K562 (cell line): ENCODE measurements around the gene ZNF429. TPM values are rescaled to one million over a fixed set of nuclear protein-coding genes. Genes with fewer than 3 reads are reported as not detected.

Experiments
- ATAC-seq: fragments of 200-7000 bp; cut with Tn5 transposase; 3 replicates; pipeline ENCODE4 v1.9.1; 2020; ENCODE audit warnings: moderate library complexity
- BruUV-seq: library from RNA; stranded (reverse); fragments of 400-500 nt; replicated peaks from 2 replicates; lab custom pipeline; 2021; lab: Mats Ljungman, UMichigan
- CTCF ChIA-PET: fragments of 300-600 bp; formaldehyde crosslinking; extraction: SDS; loops from one replicate; lab custom pipeline; 2021; ENCODE audit warnings: low intra/inter-chr PET ratio; lab: Yijun Ruan, JAX
- POLR2A ChIA-PET: fragments of 300-600, 350-650 bp; sonication (Branson Sonifier 250); formaldehyde crosslinking; extraction: SDS; loops from one replicate; lab custom pipeline; 2021; ENCODE audit warnings: antibody characterized with exemption, inconsistent platforms; lab: Yijun Ruan, JAX
- DNase-seq, 4 experiments: peaks; one replicate each; pipeline versions ENCODE4 v3.0.0 to v3.0.0-alpha.2; 2011 to 2018; ENCODE audit warnings: low spot score in 3 of 4, mixed read lengths in 3 of 4; ENCODE audit errors: extremely low read depth in 1 of 4
- FAIRE-seq: peaks from 2 replicates; lab custom pipeline; 2011; peaks lifted over from hg19 to GRCh38; lab: Jason Lieb, UNC
- H2AFZ ChIP-seq: 2 replicates; pipeline ENCODE4 v1.6.0; 2011; ENCODE audit warnings: low read depth, low read length, control low read depth, inconsistent platforms
- H3K27ac ChIP-seq: fragments of 200-600 bp; 3 replicates; pipeline ENCODE4 v1.8.0; 2011; ENCODE audit warnings: low read depth, mild to moderate bottlenecking, control low read depth, inconsistent platforms, low read length, moderate library complexity, mixed read lengths; ENCODE audit errors: extremely low read depth
- H3K27me3 ChIP-seq, 2 experiments: fragments of 300-600 bp in 1 of 2; 2 replicates in 1 of 2; 3 replicates in 1 of 2; pipeline versions ENCODE4 v1.6.0 to v1.8.0; 2011; ENCODE audit warnings: inconsistent platforms in 2 of 2, low read length in 2 of 2, mild to moderate bottlenecking in 1 of 2, mixed read lengths in 1 of 2, moderate library complexity in 1 of 2; ENCODE audit not compliant: control insufficient read depth in 2 of 2, insufficient read depth in 2 of 2
- H3K36me3 ChIP-seq: fragments of 300-600 bp; 3 replicates; pipeline ENCODE4 v1.8.0; 2011; ENCODE audit warnings: mild to moderate bottlenecking, low read length, inconsistent platforms; ENCODE audit not compliant: control insufficient read depth, insufficient read depth
- H3K4me1 ChIP-seq, 2 experiments: fragments of 200-600 bp in 1 of 2; replicated peaks in 1 of 2; 2 replicates in 1 of 2; 3 replicates in 1 of 2; pipeline versions ENCODE4 v1.5.1 to v1.8.0; 2011; ENCODE audit warnings: inconsistent platforms in 2 of 2, low read length in 2 of 2, mild to moderate bottlenecking in 1 of 2, mixed read lengths in 1 of 2, moderate library complexity in 1 of 2; ENCODE audit not compliant: control insufficient read depth in 2 of 2, insufficient read depth in 2 of 2
- H3K4me2 ChIP-seq: 2 replicates; pipeline ENCODE4 v1.6.1; 2011; ENCODE audit warnings: low read length, control low read depth, inconsistent platforms, mixed read lengths; ENCODE audit not compliant: insufficient read depth
- H3K4me3 ChIP-seq: fragments of 200-600 bp; sonication (generic), shearing (Covaris generic); 2 replicates; pipeline ENCODE4 v1.5.1; 2016; ENCODE audit warnings: control low read depth, inconsistent platforms
- H3K79me2 ChIP-seq: fragments of 200-600 bp; 3 replicates; pipeline ENCODE4 v1.8.0; 2011; ENCODE audit warnings: low read length, inconsistent platforms; ENCODE audit not compliant: control insufficient read depth, insufficient read depth
- H3K9ac ChIP-seq, 2 experiments: 2 replicates each; pipeline versions ENCODE4 v1.6.0 to v1.6.1; 2011; ENCODE audit warnings: low read depth in 2 of 2, low read length in 2 of 2, control low read depth in 1 of 2, inconsistent platforms in 1 of 2, mild to moderate bottlenecking in 1 of 2, mixed read lengths in 1 of 2; ENCODE audit not compliant: insufficient read depth in 1 of 2
- H3K9me1 ChIP-seq: one replicate; pipeline ENCODE4 v1.6.0; 2011; ENCODE audit warnings: inconsistent platforms, mild to moderate bottlenecking, low read length, moderate library complexity; ENCODE audit not compliant: control insufficient read depth, insufficient read depth
- H3K9me3 ChIP-seq: replicated peaks from 2 replicates; pipeline ENCODE4 v1.5.1; 2011; ENCODE audit warnings: low read depth, low read length, inconsistent platforms; ENCODE audit not compliant: control insufficient read depth, insufficient read depth
- H4K20me1 ChIP-seq: replicated peaks from 2 replicates; pipeline ENCODE4 v1.6.1; 2011; ENCODE audit warnings: low read length, inconsistent platforms, mixed read lengths; ENCODE audit not compliant: control insufficient read depth, insufficient read depth
- CREB5 ChIP-seq: fragments of 250-450 bp; sonication (Bioruptor Pico); IDR thresholded peaks from 2 replicates; pipeline ENCODE4 v1.5.0; 2020; ENCODE audit warnings: mild to moderate bottlenecking
- EP400 ChIP-seq: fragments of 450-650 bp; IDR thresholded peaks from 2 replicates; pipeline ENCODE4 v1.6.1; 2017; ENCODE audit warnings: antibody characterized with exemption, mild to moderate bottlenecking, moderate library complexity
- HMGXB4 ChIP-seq: sonication (generic); formaldehyde crosslinking; IDR thresholded peaks from 2 replicates; pipeline ENCODE4 v1.8.1; 2023; ENCODE audit warnings: mild to moderate bottlenecking, missing genetic modification reagents
- KAT7 ChIP-seq: sonication (generic); formaldehyde crosslinking; IDR thresholded peaks from 2 replicates; pipeline ENCODE4 v1.8.0; 2022; ENCODE audit warnings: missing genetic modification reagents, mild to moderate bottlenecking, borderline replicate concordance
- KDM1A ChIP-seq, 2 experiments: fragments of 450-650 bp; IDR thresholded peaks; 2 replicates each; pipeline ENCODE4 v1.6.1; 2016; ENCODE audit warnings: mild to moderate bottlenecking in 2 of 2
- KLF16 ChIP-seq: IDR thresholded peaks from 2 replicates; pipeline ENCODE4 v1.6.1; 2016; ENCODE audit warnings: antibody characterized with exemption
- PBX2 ChIP-seq, 2 experiments: IDR thresholded peaks in 1 of 2; conservative IDR thresholded peaks in 1 of 2; 2 replicates each; pipeline ENCODE4 v1.6.1; 2016; ENCODE audit warnings: low read depth in 2 of 2, mild to moderate bottlenecking in 1 of 2, missing compliant biosample characterization in 1 of 2, missing genetic modification characterization in 1 of 2, moderate library complexity in 1 of 2
- RBM34 ChIP-seq: fragments of 200-400 bp; formaldehyde crosslinking; IDR thresholded peaks from 2 replicates; pipeline ENCODE4 v1.6.1; 2018; ENCODE audit warnings: low read length, borderline replicate concordance; ENCODE audit not compliant: insufficient read depth
- SMARCA4 ChIP-seq: fragments of 450-650 bp; IDR thresholded peaks from 2 replicates; pipeline ENCODE4 v1.6.1; 2016
- YBX1 ChIP-seq: fragments of 450-650 bp; IDR thresholded peaks from 2 replicates; pipeline ENCODE4 v1.7.1; 2016; ENCODE audit warnings: mild to moderate bottlenecking
- ZNF12 ChIP-seq: sonication (generic); formaldehyde crosslinking; IDR thresholded peaks from 2 replicates; pipeline ENCODE4 v1.4.0; 2020; ENCODE audit warnings: mild to moderate bottlenecking, missing genetic modification reagents
- ZNF512 ChIP-seq: IDR thresholded peaks from 2 replicates; pipeline ENCODE4 v1.6.1; 2016; ENCODE audit warnings: missing genetic modification characterization, missing compliant biosample characterization
- ZNF740 ChIP-seq, 3 experiments: fragments of 200-800 bp in 1 of 3; sonication (Bioruptor generic) in 1 of 3; sonication (generic) in 1 of 3; formaldehyde crosslinking in 1 of 3; IDR thresholded peaks; 2 replicates each; pipeline versions ENCODE4 v1.6.1 to v1.8.0; 2016 to 2022; ENCODE audit warnings: mild to moderate bottlenecking in 2 of 3, missing compliant biosample characterization in 2 of 3, missing genetic modification characterization in 2 of 3, missing genetic modification reagents in 1 of 3
- ZNF764 ChIP-seq: fragments of 250-450 bp; sonication (Bioruptor Pico); IDR thresholded peaks from 2 replicates; pipeline ENCODE4 v1.4.0; 2020; ENCODE audit warnings: low read depth, mild to moderate bottlenecking, moderate library complexity
- in situ Hi-C: fragments of 300-500 bp; cut with MboI; formaldehyde crosslinking; loops from 4 replicates; pipeline ENCODE4 v1.15.0; 2018; ENCODE audit warnings: inconsistent platforms, mixed read lengths
- intact Hi-C: fragments of 100-400 bp; cut with micrococcal nuclease; formaldehyde crosslinking; loops from 2 replicates; pipeline ENCODE4 v1.14.2; 2022
- polyA plus RNA-seq, 8 experiments: library from polyadenylated mRNA; depleted of rRNA in 4 of 8; stranded (reverse) in 5 of 8; unstranded in 3 of 8; fragments of >200 nt; fragmentation: Nextera tagmentation in 2 of 8; fragmentation: Illumina TruSeq in 1 of 8; extraction: Ambion mirVana in 2 of 8; extraction: Trizol in 1 of 8; gene quantifications; 2 replicates each; pipeline versions ENCODE4 v1.2.1 to v1.2.3, GENCODE V29; 2011 to 2014; ENCODE audit warnings: inconsistent platforms in 1 of 8, missing spikeins in 1 of 8
- total RNA-seq, 7 experiments: library from RNA; depleted of rRNA in 6 of 7; stranded (reverse); fragments of >200 nt in 6 of 7; fragmentation: Illumina TruSeq in 2 of 7; extraction: Trizol in 2 of 7; gene quantifications; 2 replicates each; pipeline versions ENCODE4 v1.2.1 to v1.2.3, GENCODE V29; 2011 to 2021; ENCODE audit warnings: low replicate concordance in 1 of 7

Gene ZNF429
- total and polyA plus RNA-seq, 9 of the 15 experiments (the other 6 are each of a cell fraction or from before 2014, with no cell fraction given) = 11.4 to 24.5 (median 16.3) TPM

- no peak for DNase-seq
- Histone ChIP-seq H3K36me3 (no peaks in the 10 kb centered on the region), H4K20me1 (no peaks in the 10 kb centered on the region), H3K27ac (no peak overlapping the region), H3K9ac (no peak overlapping the region), H3K4me3 (no peak overlapping the region), H3K9me3 (no peaks in the 10 kb centered on the region; the same call in 1 of the 2 replicates), H2AFZ (no peak overlapping the region), H3K27me3 (no peaks in the 10 kb centered on the region), H3K79me2 (no peaks in the 10 kb centered on the region), H3K4me2 (no peak overlapping the region), H3K4me1 (peaks cover 0 to 4% of the 10 kb centered on the region in 2 experiments; a peak in 1 of 5 replicates), H3K9me1 (no peaks in the 10 kb centered on the region)
- in situ Hi-C loops = no loop called here
- intact Hi-C loops = no loop called here
- CTCF ChIA-PET = no interaction called here
- no peak for FAIRE-seq
- no TSS peak for BruUV-seq
- no peak for ATAC-seq
- POLR2A ChIA-PET = no interaction called here
- TF ChIP-seq HMGXB4 (CRISPR knock-in tag) (no peak), ZNF12 (CRISPR knock-in tag) (no peak), YBX1 (no peak), ZNF764 (CRISPR knock-in tag) (no peak), EP400 (no peak), KAT7 (no peak), RBM34 (no peak), PBX2 (CRISPR knock-in tag; IDR thresholded peaks at IDR 0.05; ENCODE audit: low read depth) (no peak), PBX2 (tag; conservative IDR thresholded peaks at IDR 0.05; ENCODE audit: low read depth) (no peak), CREB5 (CRISPR knock-in tag) (no peak), KDM1A (IDR thresholded peaks at IDR 0.05) (no peak), SMARCA4 (no peak), ZNF512 (no peak), KLF16 (no peak), ZNF740 (CRISPR knock-in tag; IDR thresholded peaks at IDR 0.05) (no peak), ZNF740 (tag; IDR thresholded peaks at IDR 0.05) (no peak)
These were observed 32.9 kb upstream of the ZNF429 start for GRCh38 chr19:21472507-21472906.
